Measurements from ENCODE around the gene MANEA.

GRCh38 chr6:95576218-95576997 lies 927 bp upstream of the MANEA start:
- no peak for TF ChIP-seq CTCF (optimal IDR thresholded peaks at IDR 0.05 in 1 of 3, IDR thresholded peaks at IDR 0.05 in 1 of 3, conservative IDR thresholded peaks at IDR 0.05 in 1 of 3; ENCODE audit: extremely low read depth in 1 of 3, insufficient read depth in 2 of 3, low read length in 3 of 3)
- no peak for TF ChIP-seq EZH2 (IDR thresholded peaks at IDR 0.05; ENCODE audit: low read length)

Data from keratinocyte (primary cell).